HEK293 (cell line): ENCODE measurements around the gene A1CF.

Experiments
- CTCF ChIA-PET: fragments of 350-600 bp; formaldehyde crosslinking; extraction: SDS; loops from one replicate; lab custom pipeline; 2021; ENCODE audit warnings: antibody characterized with exemption; lab: Yijun Ruan, JAX
- POLR2A ChIA-PET: fragments of 300-600 bp; formaldehyde crosslinking; extraction: SDS; loops from one replicate; lab custom pipeline; 2020; ENCODE audit warnings: antibody characterized with exemption, inconsistent platforms; lab: Yijun Ruan, JAX
- H3K27ac ChIP-seq: fragments of 200-500 bp; sonication (Bioruptor generic); 2 replicates; pipeline ENCODE4 v1.5.1; 2014; ENCODE audit warnings: low read depth, low read length, control low read depth, inconsistent platforms; ENCODE audit errors: extremely low read depth
- H3K36me3 ChIP-seq, 2 experiments: fragments of 200-500 bp in 1 of 2; sonication (Bioruptor generic) in 1 of 2; 1 replicate in 1 of 2; 2 replicates in 1 of 2; pipeline ENCODE4 v1.5.1; 2014 to 2017; ENCODE audit warnings: inconsistent platforms in 2 of 2, low read length in 2 of 2; ENCODE audit not compliant: control insufficient read depth in 2 of 2, insufficient read depth in 1 of 2
- H3K4me1 ChIP-seq: fragments of 200-500 bp; sonication (Bioruptor generic); 2 replicates; pipeline ENCODE4 v1.5.1; 2014; ENCODE audit warnings: mild to moderate bottlenecking, low read length, inconsistent platforms; ENCODE audit not compliant: control insufficient read depth, insufficient read depth
- H3K4me3 ChIP-seq: 2 replicates; pipeline ENCODE4 v1.5.1; 2011; ENCODE audit warnings: low read depth, mild to moderate bottlenecking, control low read depth, low read length, moderate library complexity
- H3K9me3 ChIP-seq: fragments of 200-500 bp; sonication (Bioruptor generic); 2 replicates; pipeline ENCODE4 v1.5.1; 2014; ENCODE audit warnings: low read depth, low read length, inconsistent platforms; ENCODE audit not compliant: control insufficient read depth, insufficient read depth
- FEZF1 ChIP-seq: fragments of 450-650 bp; formaldehyde crosslinking; IDR thresholded peaks from 2 replicates; pipeline ENCODE4 v1.5.1; 2016; ENCODE audit warnings: missing biosample characterization, missing genetic modification characterization
- HOXD13 ChIP-seq: sonication (generic); formaldehyde crosslinking; IDR thresholded peaks from 2 replicates; pipeline ENCODE4 v1.8.0; 2022; ENCODE audit warnings: missing genetic modification reagents, borderline replicate concordance
- KLF16 ChIP-seq: fragments of 450-650 bp; formaldehyde crosslinking; IDR thresholded peaks from 2 replicates; pipeline ENCODE4 v1.5.1; 2017; ENCODE audit warnings: missing biosample characterization, missing genetic modification characterization
- KLF7 ChIP-seq: fragments of 450-650 bp; formaldehyde crosslinking; IDR thresholded peaks from 2 replicates; pipeline ENCODE4 v1.5.1; 2016; ENCODE audit warnings: missing biosample characterization, missing genetic modification characterization, borderline replicate concordance
- KLF9 ChIP-seq: fragments of 450-650 bp; formaldehyde crosslinking; IDR thresholded peaks from 2 replicates; pipeline ENCODE4 v1.5.1; 2016; ENCODE audit warnings: missing biosample characterization, missing genetic modification characterization, low read depth
- MEIS1 ChIP-seq: sonication (generic); formaldehyde crosslinking; IDR thresholded peaks from 2 replicates; pipeline ENCODE4 v1.8.1; 2022; ENCODE audit warnings: missing genetic modification reagents, mild to moderate bottlenecking, borderline replicate concordance
- SCRT1 ChIP-seq: fragments of 450-650 bp; formaldehyde crosslinking; IDR thresholded peaks from 2 replicates; pipeline ENCODE4 v1.5.1; 2016; ENCODE audit warnings: missing biosample characterization, missing genetic modification characterization, borderline replicate concordance
- WT1 ChIP-seq: fragments of 450-650 bp; formaldehyde crosslinking; IDR thresholded peaks from 2 replicates; pipeline ENCODE4 v1.5.1; 2016; ENCODE audit warnings: missing biosample characterization, missing genetic modification characterization
- ZNF10 ChIP-seq: fragments of 450-650 bp; formaldehyde crosslinking; IDR thresholded peaks from 2 replicates; pipeline ENCODE4 v1.5.1; 2017; ENCODE audit warnings: missing biosample characterization, missing genetic modification characterization
- ZNF114 ChIP-seq: fragments of 450-650 bp; formaldehyde crosslinking; IDR thresholded peaks from 2 replicates; pipeline ENCODE4 v1.5.0; 2017; ENCODE audit warnings: missing biosample characterization, missing genetic modification characterization
- ZNF140 ChIP-seq: fragments of 450-650 bp; formaldehyde crosslinking; IDR thresholded peaks from 2 replicates; pipeline ENCODE4 v1.5.1; 2016; ENCODE audit warnings: missing biosample characterization, missing genetic modification characterization
- ZNF24 ChIP-seq: fragments of 450-650 bp; formaldehyde crosslinking; IDR thresholded peaks from 2 replicates; pipeline ENCODE4 v1.5.1; 2016; ENCODE audit warnings: missing biosample characterization, missing genetic modification characterization
- ZNF341 ChIP-seq: fragments of 450-650 bp; formaldehyde crosslinking; IDR thresholded peaks from 2 replicates; pipeline ENCODE4; 2016; ENCODE audit warnings: low read depth, missing biosample characterization, missing genetic modification characterization
- ZNF558 ChIP-seq: fragments of 450-650 bp; formaldehyde crosslinking; IDR thresholded peaks from 2 replicates; pipeline ENCODE4 v1.5.1; 2016; ENCODE audit warnings: missing biosample characterization, missing genetic modification characterization
- ZNF670 ChIP-seq: fragments of 450-650 bp; formaldehyde crosslinking; IDR thresholded peaks from 2 replicates; pipeline ENCODE4 v1.5.1; 2016; ENCODE audit warnings: missing biosample characterization, missing genetic modification characterization, low read depth
- ZNF777 ChIP-seq: fragments of 450-650 bp; formaldehyde crosslinking; IDR thresholded peaks from 2 replicates; pipeline ENCODE4 v1.5.1; 2017; ENCODE audit warnings: missing biosample characterization, missing genetic modification characterization, borderline replicate concordance
- ZSCAN30 ChIP-seq: fragments of 450-650 bp; IDR thresholded peaks from 2 replicates; pipeline ENCODE4 v1.5.1; 2018; ENCODE audit warnings: missing biosample characterization, mild to moderate bottlenecking, missing genetic modification characterization, moderate library complexity
- TF ChIP-seq, protein P1 (sequence below): fragments of 450-650 bp; IDR thresholded peaks from 2 replicates; pipeline ENCODE4 v1.5.1; 2018; ENCODE audit warnings: missing biosample characterization, missing genetic modification characterization
- TF ChIP-seq, protein P2 (sequence below): fragments of 450-650 bp; formaldehyde crosslinking; IDR thresholded peaks from 2 replicates; pipeline ENCODE4 v1.5.1; 2016; ENCODE audit warnings: missing biosample characterization, missing genetic modification characterization
- TF ChIP-seq, protein P3 (sequence below): fragments of 450-650 bp; formaldehyde crosslinking; optimal IDR thresholded peaks from 2 replicates; pipeline ENCODE3; 2016; ENCODE audit warnings: missing biosample characterization, mild to moderate bottlenecking, missing genetic modification characterization
- TF ChIP-seq, protein P4 (sequence below): fragments of 450-650 bp; formaldehyde crosslinking; IDR thresholded peaks from 2 replicates; pipeline ENCODE4 v1.5.1; 2016; ENCODE audit warnings: missing biosample characterization, missing genetic modification characterization
- TF ChIP-seq, protein P5 (sequence below): fragments of 450-650 bp; formaldehyde crosslinking; IDR thresholded peaks from 2 replicates; pipeline ENCODE4; 2016; ENCODE audit warnings: missing biosample characterization, missing genetic modification characterization
- TF ChIP-seq, protein P6 (sequence below): fragments of 450-650 bp; formaldehyde crosslinking; IDR thresholded peaks from 2 replicates; pipeline ENCODE4 v1.5.1; 2017; ENCODE audit warnings: missing biosample characterization, mild to moderate bottlenecking, missing genetic modification characterization, moderate library complexity

A1CF gene

DNA sequence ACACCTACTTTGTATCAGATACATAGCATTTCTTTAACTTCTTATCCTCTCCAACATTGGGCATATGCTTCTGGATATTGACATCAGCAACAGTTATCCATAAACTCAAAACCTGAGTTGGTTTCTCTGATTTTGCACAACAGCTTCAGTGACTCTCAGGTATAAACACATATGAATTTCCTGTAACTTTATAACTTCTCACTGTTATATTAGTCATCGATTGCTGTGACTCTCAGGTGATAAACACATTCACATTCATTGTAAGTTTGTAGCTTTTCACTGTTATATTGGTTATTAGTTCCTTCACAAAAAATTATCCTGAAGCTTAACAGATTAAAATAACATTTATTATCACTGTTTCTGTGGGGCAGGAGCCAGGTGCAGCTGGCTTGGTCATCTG, 88.7 kb downstream of the A1CF start:
- TF ChIP-seq, protein P1, sequence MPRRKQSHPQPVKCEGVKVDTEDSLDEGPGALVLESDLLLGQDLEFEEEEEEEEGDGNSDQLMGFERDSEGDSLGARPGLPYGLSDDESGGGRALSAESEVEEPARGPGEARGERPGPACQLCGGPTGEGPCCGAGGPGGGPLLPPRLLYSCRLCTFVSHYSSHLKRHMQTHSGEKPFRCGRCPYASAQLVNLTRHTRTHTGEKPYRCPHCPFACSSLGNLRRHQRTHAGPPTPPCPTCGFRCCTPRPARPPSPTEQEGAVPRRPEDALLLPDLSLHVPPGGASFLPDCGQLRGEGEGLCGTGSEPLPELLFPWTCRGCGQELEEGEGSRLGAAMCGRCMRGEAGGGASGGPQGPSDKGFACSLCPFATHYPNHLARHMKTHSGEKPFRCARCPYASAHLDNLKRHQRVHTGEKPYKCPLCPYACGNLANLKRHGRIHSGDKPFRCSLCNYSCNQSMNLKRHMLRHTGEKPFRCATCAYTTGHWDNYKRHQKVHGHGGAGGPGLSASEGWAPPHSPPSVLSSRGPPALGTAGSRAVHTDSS (tag by site-specific recombination) = no peak
- TF ChIP-seq ZNF24 (tag by site-specific recombination) (no peak), ZNF140 (tag by site-specific recombination) (no peak), HOXD13 (CRISPR knock-in tag) (no peak), ZNF341 (tag by site-specific recombination) (no peak), ZSCAN30 (tag by site-specific recombination) (no peak), ZNF10 (tag by site-specific recombination) (no peak), SCRT1 (tag by site-specific recombination) (no peak), FEZF1 (no peak)
- TF ChIP-seq, protein P2, sequence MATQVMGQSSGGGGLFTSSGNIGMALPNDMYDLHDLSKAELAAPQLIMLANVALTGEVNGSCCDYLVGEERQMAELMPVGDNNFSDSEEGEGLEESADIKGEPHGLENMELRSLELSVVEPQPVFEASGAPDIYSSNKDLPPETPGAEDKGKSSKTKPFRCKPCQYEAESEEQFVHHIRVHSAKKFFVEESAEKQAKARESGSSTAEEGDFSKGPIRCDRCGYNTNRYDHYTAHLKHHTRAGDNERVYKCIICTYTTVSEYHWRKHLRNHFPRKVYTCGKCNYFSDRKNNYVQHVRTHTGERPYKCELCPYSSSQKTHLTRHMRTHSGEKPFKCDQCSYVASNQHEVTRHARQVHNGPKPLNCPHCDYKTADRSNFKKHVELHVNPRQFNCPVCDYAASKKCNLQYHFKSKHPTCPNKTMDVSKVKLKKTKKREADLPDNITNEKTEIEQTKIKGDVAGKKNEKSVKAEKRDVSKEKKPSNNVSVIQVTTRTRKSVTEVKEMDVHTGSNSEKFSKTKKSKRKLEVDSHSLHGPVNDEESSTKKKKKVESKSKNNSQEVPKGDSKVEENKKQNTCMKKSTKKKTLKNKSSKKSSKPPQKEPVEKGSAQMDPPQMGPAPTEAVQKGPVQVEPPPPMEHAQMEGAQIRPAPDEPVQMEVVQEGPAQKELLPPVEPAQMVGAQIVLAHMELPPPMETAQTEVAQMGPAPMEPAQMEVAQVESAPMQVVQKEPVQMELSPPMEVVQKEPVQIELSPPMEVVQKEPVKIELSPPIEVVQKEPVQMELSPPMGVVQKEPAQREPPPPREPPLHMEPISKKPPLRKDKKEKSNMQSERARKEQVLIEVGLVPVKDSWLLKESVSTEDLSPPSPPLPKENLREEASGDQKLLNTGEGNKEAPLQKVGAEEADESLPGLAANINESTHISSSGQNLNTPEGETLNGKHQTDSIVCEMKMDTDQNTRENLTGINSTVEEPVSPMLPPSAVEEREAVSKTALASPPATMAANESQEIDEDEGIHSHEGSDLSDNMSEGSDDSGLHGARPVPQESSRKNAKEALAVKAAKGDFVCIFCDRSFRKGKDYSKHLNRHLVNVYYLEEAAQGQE (tag by site-specific recombination) = no peak
- TF ChIP-seq, protein P3, sequence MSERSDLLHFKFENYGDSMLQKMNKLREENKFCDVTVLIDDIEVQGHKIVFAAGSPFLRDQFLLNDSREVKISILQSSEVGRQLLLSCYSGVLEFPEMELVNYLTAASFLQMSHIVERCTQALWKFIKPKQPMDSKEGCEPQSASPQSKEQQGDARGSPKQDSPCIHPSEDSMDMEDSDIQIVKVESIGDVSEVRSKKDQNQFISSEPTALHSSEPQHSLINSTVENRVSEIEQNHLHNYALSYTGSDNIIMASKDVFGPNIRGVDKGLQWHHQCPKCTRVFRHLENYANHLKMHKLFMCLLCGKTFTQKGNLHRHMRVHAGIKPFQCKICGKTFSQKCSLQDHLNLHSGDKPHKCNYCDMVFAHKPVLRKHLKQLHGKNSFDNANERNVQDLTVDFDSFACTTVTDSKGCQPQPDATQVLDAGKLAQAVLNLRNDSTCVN (tag by site-specific recombination) = no peak
- Histone ChIP-seq H3K27ac (no peak overlapping the region), H3K9me3 (no peaks in the 10 kb centered on the region), H3K4me3 (no peak overlapping the region), H3K36me3 (no peaks in the 10 kb centered on the region), H3K4me1 (no peaks in the 10 kb centered on the region)
- CTCF ChIA-PET = interaction anchor here (0.7 kb wide), 1 partner anchor 188 kb away, joined by 3 read pairs; no protein-coding TSS in a partner anchor
- POLR2A ChIA-PET = no interaction called here

DNA sequence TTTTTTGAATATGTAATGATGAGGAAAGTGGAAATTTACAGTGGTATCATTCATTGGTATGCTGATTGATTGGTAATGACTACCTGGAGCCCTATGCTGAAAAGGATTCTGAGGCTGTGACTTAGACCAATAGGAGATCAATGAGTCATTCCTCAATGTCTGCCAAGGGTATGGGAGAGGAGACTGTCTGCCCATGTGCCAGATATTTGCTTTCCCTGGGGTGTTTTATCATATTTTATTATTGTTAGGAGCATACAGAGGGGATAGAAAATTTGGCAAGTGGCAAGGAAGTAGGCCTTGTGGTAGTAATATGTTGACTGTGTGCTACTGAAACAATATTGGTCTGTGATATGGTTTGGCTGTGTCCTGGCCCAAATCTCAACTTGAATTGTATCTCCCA, 90.9 kb downstream of the A1CF start:
- POLR2A ChIA-PET = no interaction called here
- TF ChIP-seq ZNF670 (tag by site-specific recombination) (no peak), MEIS1 (no peak), ZNF140 (tag by site-specific recombination) (no peak), ZNF558 (tag by site-specific recombination) (no peak), WT1 (tag by site-specific recombination) (no peak), KLF9 (tag by site-specific recombination) (no peak), HOXD13 (CRISPR knock-in tag) (no peak), ZNF114 (no peak), ZNF777 (tag by site-specific recombination) (no peak), KLF7 (no peak), KLF16 (tag by site-specific recombination) (no peak)
- TF ChIP-seq, protein P4, sequence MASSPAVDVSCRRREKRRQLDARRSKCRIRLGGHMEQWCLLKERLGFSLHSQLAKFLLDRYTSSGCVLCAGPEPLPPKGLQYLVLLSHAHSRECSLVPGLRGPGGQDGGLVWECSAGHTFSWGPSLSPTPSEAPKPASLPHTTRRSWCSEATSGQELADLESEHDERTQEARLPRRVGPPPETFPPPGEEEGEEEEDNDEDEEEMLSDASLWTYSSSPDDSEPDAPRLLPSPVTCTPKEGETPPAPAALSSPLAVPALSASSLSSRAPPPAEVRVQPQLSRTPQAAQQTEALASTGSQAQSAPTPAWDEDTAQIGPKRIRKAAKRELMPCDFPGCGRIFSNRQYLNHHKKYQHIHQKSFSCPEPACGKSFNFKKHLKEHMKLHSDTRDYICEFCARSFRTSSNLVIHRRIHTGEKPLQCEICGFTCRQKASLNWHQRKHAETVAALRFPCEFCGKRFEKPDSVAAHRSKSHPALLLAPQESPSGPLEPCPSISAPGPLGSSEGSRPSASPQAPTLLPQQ (tag by site-specific recombination) = no peak
- TF ChIP-seq, protein P5, sequence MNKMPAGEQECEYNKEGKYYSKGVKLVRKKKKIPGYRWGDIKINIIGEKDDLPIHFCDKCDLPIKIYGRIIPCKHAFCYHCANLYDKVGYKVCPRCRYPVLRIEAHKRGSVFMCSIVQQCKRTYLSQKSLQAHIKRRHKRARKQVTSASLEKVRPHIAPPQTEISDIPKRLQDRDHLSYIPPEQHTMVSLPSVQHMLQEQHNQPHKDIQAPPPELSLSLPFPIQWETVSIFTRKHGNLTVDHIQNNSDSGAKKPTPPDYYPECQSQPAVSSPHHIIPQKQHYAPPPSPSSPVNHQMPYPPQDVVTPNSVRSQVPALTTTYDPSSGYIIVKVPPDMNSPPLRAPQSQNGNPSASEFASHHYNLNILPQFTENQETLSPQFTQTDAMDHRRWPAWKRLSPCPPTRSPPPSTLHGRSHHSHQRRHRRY (tag by site-specific recombination) = no peak
- TF ChIP-seq, protein P6, sequence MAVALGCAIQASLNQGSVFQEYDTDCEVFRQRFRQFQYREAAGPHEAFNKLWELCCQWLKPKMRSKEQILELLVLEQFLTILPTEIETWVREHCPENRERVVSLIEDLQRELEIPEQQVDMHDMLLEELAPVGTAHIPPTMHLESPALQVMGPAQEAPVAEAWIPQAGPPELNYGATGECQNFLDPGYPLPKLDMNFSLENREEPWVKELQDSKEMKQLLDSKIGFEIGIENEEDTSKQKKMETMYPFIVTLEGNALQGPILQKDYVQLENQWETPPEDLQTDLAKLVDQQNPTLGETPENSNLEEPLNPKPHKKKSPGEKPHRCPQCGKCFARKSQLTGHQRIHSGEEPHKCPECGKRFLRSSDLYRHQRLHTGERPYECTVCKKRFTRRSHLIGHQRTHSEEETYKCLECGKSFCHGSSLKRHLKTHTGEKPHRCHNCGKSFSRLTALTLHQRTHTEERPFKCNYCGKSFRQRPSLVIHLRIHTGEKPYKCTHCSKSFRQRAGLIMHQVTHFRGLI (tag by site-specific recombination) = no peak
- Histone ChIP-seq H3K27ac (no peak overlapping the region), H3K9me3 (no peaks in the 10 kb centered on the region), H3K4me3 (no peak overlapping the region), H3K4me1 (peaks cover 7% of the 10 kb centered on the region; the same call in 1 of the 2 replicates), H3K36me3 (no peaks in the 10 kb centered on the region)
- CTCF ChIA-PET = no interaction called here
